Nucleus accumbens (tissue), 56 donors: ENCODE data around the gene PPP2R2C.

Source experiments
- DNase-seq, 56 donors: peaks; one replicate each; lab custom pipeline; 2025; lab: John Stamatoyannopoulos, UW

The PPP2R2C gene

GRCh38 chr4:6369924-6370645 is 102.3 kb downstream of the PPP2R2C start:
- DNase-seq = no peak

- no peak for DNase-seq
Measured at GRCh38 chr4:6369511-6369910, 102.9 kb downstream of the PPP2R2C start.

- no peak for DNase-seq
Measured at GRCh38 chr4:6369035-6369434, 103.4 kb downstream of the PPP2R2C start.

GRCh38 chr4:6368601-6369000 is 103.8 kb downstream of the PPP2R2C start:
- DNase-seq = peak in 1 of 56 donors; percentile 39

- DNase-seq = no peak
Measured at GRCh38 chr4:6368096-6368495, 104.3 kb downstream of the PPP2R2C start.

- peak in 1 of 56 donors; percentile 24 for DNase-seq
Measured at GRCh38 chr4:6367371-6367851, 105.0 kb downstream of the PPP2R2C start.

GRCh38 chr4:6366581-6366980 is 105.8 kb downstream of the PPP2R2C start:
- no peak for DNase-seq

- no peak for DNase-seq
Measured at GRCh38 chr4:6365545-6366086, 106.8 kb downstream of the PPP2R2C start.

- DNase-seq = no peak
Measured at GRCh38 chr4:6364581-6364980, 107.8 kb downstream of the PPP2R2C start.

GRCh38 chr4:6364146-6364545 is 108.3 kb downstream of the PPP2R2C start:
- no peak for DNase-seq

GRCh38 chr4:6362896-6363295 is 109.5 kb downstream of the PPP2R2C start:
- DNase-seq = no peak

GRCh38 chr4:6362243-6362885 is 110.0 kb downstream of the PPP2R2C start:
- DNase-seq = no peak

GRCh38 chr4:6361076-6361784 is 111.2 kb downstream of the PPP2R2C start:
- DNase-seq = peak in 1 of 56 donors; percentile 26

- peak in 41 of 56 donors; percentile 18 to 89 (median 58) for DNase-seq
Measured at GRCh38 chr4:6360385-6360784, 112.0 kb downstream of the PPP2R2C start.

- DNase-seq = peak in 1 of 56 donors; percentile 55
Measured at GRCh38 chr4:6359536-6360308, 112.7 kb downstream of the PPP2R2C start.

GRCh38 chr4:6357476-6357875 is 114.9 kb downstream of the PPP2R2C start:
- DNase-seq = no peak

GRCh38 chr4:6356076-6356560 is 116.3 kb downstream of the PPP2R2C start:
- DNase-seq = no peak

GRCh38 chr4:6355052-6355451 is 117.4 kb downstream of the PPP2R2C start:
- no peak for DNase-seq

GRCh38 chr4:6354626-6355025 is 117.8 kb downstream of the PPP2R2C start:
- DNase-seq = no peak

- no peak for DNase-seq
Measured at GRCh38 chr4:6354119-6354518, 118.3 kb downstream of the PPP2R2C start.
